CD4-positive, CD25-positive, alpha-beta regulatory T cell (primary cell): Measurements from ENCODE around the gene OR2F1. TPM values are rescaled to one million over a fixed set of nuclear protein-coding genes. Genes with fewer than 3 reads are reported as not detected.

ENCODE experiments used
- ATAC-seq, 2 donors: fragments of 150-1000 bp; cut with Tn5 transposase; one replicate each; pipeline ENCODE4 v1.10.0; 2021; ENCODE audit warnings: low read depth in 2 of 2, moderate number of reproducible peaks in 2 of 2, moderate library complexity in 1 of 2
- DNase-seq, 3 donors: peaks; one replicate each; pipeline versions ENCODE4 v3.0.0 to v3.0.0-alpha.2; 2012 to 2022; ENCODE audit warnings: mixed read lengths in 1 of 3
- H3K27ac ChIP-seq: one replicate; pipeline ENCODE4 v1.7.0; 2013; ENCODE audit warnings: mild to moderate bottlenecking, low read length; ENCODE audit not compliant: insufficient read depth, poor library complexity, severe bottlenecking
- H3K27me3 ChIP-seq: one replicate; pipeline ENCODE4 v1.7.0; 2013; ENCODE audit warnings: low read length; ENCODE audit not compliant: control insufficient read depth, insufficient read depth
- H3K36me3 ChIP-seq: one replicate; pipeline ENCODE4 v1.7.0; 2013; ENCODE audit warnings: mild to moderate bottlenecking, low read length, moderate library complexity; ENCODE audit not compliant: control insufficient read depth, insufficient read depth
- H3K4me1 ChIP-seq: 2 replicates; pipeline ENCODE4 v1.7.0; 2013; ENCODE audit warnings: mild to moderate bottlenecking, low read length; ENCODE audit not compliant: insufficient read depth, control insufficient read depth, poor library complexity, severe bottlenecking
- H3K4me3 ChIP-seq: one replicate; pipeline ENCODE4 v1.7.0; 2013; ENCODE audit warnings: low read depth, mild to moderate bottlenecking, low read length, moderate library complexity
- H3K9me3 ChIP-seq, 2 experiments: 1 replicate in 1 of 2; 2 replicates in 1 of 2; pipeline ENCODE4 v1.7.0; 2013; ENCODE audit warnings: low read length in 2 of 2, mild to moderate bottlenecking in 1 of 2, moderate library complexity in 1 of 2; ENCODE audit not compliant: control insufficient read depth in 2 of 2
- H3K27ac Mint-ChIP-seq, 3 donors: one replicate each; pipeline ENCODE4 v1.8.0; 2020 to 2022; ENCODE audit warnings: mild to moderate bottlenecking in 3 of 3, mixed read lengths in 3 of 3, moderate library complexity in 2 of 3
- H3K27me3 Mint-ChIP-seq: one replicate; pipeline ENCODE4 v1.8.0; 2022; ENCODE audit warnings: mild to moderate bottlenecking, mixed read lengths
- H3K36me3 Mint-ChIP-seq: one replicate; pipeline ENCODE4 v1.8.0; 2020; ENCODE audit warnings: mixed read lengths
- H3K4me1 Mint-ChIP-seq, 4 donors: one replicate each; pipeline ENCODE4 v1.8.0; 2020 to 2022; ENCODE audit warnings: mixed read lengths in 4 of 4, mild to moderate bottlenecking in 1 of 4
- H3K4me3 Mint-ChIP-seq, 4 donors: one replicate each; pipeline ENCODE4 v1.8.0; 2020 to 2022; ENCODE audit warnings: mild to moderate bottlenecking in 4 of 4, mixed read lengths in 4 of 4, moderate library complexity in 3 of 4
- H3K9me3 Mint-ChIP-seq, 7 donors: one replicate each; pipeline ENCODE4 v1.8.0; 2020 to 2022; ENCODE audit warnings: mixed read lengths in 7 of 7, mild to moderate bottlenecking in 3 of 7, moderate library complexity in 2 of 7
- polyA plus RNA-seq, 4 donors: library from polyadenylated mRNA; unstranded; fragments of 300-500 nt; fragmentation: Illumina TruSeq; gene quantifications; one replicate each; pipeline ENCODE4 v1.2.3, GENCODE V29; 2021
- total RNA-seq: library from RNA; stranded (reverse); gene quantifications from one replicate; pipeline ENCODE4 v1.2.3, GENCODE V29; 2022

The OR2F1 gene
- total and polyA plus RNA-seq, 5 donors from 2014 or later: not detected

DNA sequence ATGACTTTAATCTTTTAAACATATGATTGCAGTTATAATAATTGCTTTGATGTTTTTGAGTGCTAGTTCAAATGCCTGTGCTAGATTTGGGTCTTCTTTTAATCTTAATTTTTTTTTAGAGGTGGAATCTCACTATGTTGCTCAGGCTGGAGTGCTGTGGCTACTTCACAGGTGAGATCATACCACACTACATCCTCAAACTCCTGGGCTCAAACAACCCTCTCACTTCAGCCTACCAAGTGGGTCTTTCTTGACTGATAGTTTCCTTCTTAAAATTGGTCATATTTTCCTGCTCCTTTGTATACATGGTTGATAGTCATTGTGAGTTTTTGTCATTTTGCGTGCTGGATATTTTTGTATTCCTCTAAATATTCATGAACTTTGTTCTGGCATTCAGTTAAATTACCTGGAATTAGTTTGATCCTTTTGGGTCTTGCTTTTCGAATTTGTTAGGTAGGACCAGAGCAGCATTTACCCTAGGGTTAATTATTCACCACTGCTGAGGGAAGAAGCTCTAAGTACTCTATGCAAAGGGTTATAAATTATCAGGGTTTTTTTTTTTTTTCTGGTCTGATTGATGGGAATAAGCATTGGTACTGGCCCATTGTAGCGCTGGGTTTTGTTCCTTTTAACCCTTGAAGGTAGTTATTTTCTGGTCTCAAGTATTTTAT lies 40.6 kb upstream of the OR2F1 start:
- no peaks in the 10 kb centered on the region for H3K9me3 ChIP-seq
- H3K4me3 ChIP-seq: no peak overlapping the region
- peaks cover 9% of the 10 kb centered on the region for H3K27me3 ChIP-seq
- no peaks in the 10 kb centered on the region for H3K4me1 ChIP-seq
- Mint-ChIP-seq H3K4me3 (no peak overlapping the region), H3K4me1 (no peaks in the 10 kb centered on the region), H3K9me3 (no peaks in the 10 kb centered on the region), H3K27ac (no peak overlapping the region), H3K36me3 (no peaks in the 10 kb centered on the region), H3K27me3 (peaks cover 59% of the 10 kb centered on the region)
- H3K36me3 ChIP-seq: no peaks in the 10 kb centered on the region
- DNase-seq (no peak), ATAC-seq (no peak)
- no peak overlapping the region for H3K27ac ChIP-seq

DNA sequence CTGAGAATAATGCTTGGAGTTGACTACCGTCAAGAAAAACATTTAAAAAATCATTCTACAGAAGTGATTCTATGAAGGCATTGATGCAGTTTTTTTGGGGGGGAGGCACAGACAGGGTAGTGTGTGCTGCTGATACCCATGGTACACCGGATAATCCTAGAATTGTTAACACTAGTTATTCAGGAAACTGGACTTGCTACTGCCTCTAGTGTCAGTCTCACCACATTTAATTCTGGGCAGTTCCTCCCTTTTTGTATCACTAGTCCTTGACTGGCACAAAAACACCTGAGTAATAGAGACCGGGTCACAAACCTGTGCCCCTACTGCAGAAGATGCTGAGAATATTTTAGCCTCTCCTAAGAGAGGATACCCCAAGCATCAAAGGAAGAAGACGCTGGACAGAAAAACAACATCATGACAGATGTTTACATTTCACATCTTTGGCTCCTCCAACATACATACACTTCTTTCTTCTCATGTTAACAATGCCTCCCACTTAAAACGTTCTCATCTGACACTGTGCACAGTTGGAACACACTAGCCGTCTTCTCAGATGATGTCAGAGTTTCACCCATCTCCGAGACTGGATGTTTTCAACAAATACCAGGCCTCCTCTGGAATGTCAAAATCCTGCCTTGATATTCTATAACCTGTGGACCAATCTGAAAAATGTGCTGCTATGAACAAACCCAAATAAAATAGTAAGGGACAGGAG lies 39.5 kb upstream of the OR2F1 start:
- Mint-ChIP-seq H3K9me3 (peaks cover 0 to 1% (median 0%) of the 10 kb centered on the region in 7 donors), H3K4me1 (no peaks in the 10 kb centered on the region), H3K27ac (peak overlapping the region in 1 of 3 donors; percentile 1), H3K36me3 (no peaks in the 10 kb centered on the region), H3K27me3 (peaks cover 68% of the 10 kb centered on the region), H3K4me3 (no peak overlapping the region)
- Histone ChIP-seq H3K36me3 (no peaks in the 10 kb centered on the region), H3K4me1 (no peaks in the 10 kb centered on the region), H3K27me3 (peaks cover 10% of the 10 kb centered on the region), H3K9me3 (no peaks in the 10 kb centered on the region), H3K27ac (no peak overlapping the region), H3K4me3 (no peak overlapping the region)
- DNase-seq: no peak
- ATAC-seq: no peak

DNA sequence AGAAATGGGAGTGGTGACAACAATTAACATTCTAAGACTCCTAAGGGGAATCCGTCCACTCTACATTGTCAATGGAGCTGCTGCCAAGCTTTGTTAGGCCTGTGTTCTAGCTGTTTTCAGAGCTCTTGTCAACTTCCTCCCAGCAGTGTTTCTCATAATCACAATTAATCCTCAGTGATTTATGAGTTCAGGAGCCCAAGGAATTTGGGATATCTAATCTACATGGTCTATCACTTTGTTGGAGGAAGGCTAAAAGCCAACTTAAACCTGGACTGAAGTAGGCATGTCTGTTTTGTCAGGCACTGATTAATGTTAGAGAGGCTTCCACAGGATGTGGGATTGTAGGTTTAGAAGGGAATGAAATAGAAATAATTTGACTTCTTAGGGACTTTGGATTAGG lies 29.8 kb upstream of the OR2F1 start:
- H3K27me3 Mint-ChIP-seq: peaks cover 34% of the 10 kb centered on the region
- DNase-seq: no peak
- Histone ChIP-seq H3K27ac (no peak overlapping the region), H3K27me3 (peaks cover 22% of the 10 kb centered on the region), H3K4me3 (no peak overlapping the region), H3K4me1 (no peaks in the 10 kb centered on the region), H3K9me3 (no peaks in the 10 kb centered on the region), H3K36me3 (no peaks in the 10 kb centered on the region)
- no peaks in the 10 kb centered on the region for H3K36me3 Mint-ChIP-seq
- H3K9me3 Mint-ChIP-seq: peaks cover 0 to 2% (median 0%) of the 10 kb centered on the region in 7 donors
- H3K27ac Mint-ChIP-seq: no peak overlapping the region
- no peak overlapping the region for H3K4me3 Mint-ChIP-seq
- H3K4me1 Mint-ChIP-seq: peaks cover 0 to 5% (median 0%) of the 10 kb centered on the region in 4 donors
- ATAC-seq: no peak

DNA sequence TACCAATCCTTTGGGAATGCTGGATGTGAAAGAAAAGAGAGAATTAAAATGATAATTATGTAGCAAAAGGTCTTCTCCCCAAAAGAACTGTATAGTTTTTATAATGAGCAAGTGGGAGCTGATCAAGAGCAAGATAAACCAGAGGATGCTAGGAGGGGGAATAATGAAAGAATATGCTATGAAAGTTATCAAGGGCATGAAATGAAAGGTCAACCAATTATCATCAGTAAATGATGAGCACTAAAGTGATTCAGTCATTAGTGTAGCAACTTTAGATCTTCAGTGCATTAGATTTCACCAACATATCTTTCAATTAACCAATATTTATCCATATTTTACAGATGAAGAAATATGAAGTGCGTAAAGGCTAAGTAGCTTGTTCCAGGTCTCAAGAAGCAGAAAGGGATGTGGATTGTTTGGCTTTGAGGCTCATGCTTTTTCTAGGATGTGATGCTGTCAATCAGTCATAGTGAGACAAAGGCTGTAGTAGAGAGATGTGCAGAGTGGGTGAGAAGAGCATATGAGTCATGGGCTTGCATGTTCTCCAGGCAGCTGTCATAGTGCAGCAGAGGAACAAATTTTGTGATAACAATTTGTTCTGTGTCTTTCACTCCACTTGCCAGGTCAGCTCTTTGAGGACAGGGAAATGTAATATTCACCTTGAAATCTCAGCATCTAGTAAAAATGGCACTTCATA lies 25.3 kb upstream of the OR2F1 start:
- no peaks in the 10 kb centered on the region for H3K4me1 ChIP-seq
- no peak overlapping the region for H3K4me3 ChIP-seq
- Mint-ChIP-seq H3K27ac (peak overlapping the region in 1 of 3 donors; percentile 70), H3K4me1 (peaks cover 0 to 17% (median 11%) of the 10 kb centered on the region in 4 donors), H3K4me3 (no peak overlapping the region), H3K36me3 (no peaks in the 10 kb centered on the region), H3K27me3 (peaks cover 14% of the 10 kb centered on the region), H3K9me3 (peaks cover 0 to 5% (median 2%) of the 10 kb centered on the region in 7 donors)
- DNase-seq: peak in 1 of 3 donors; percentile 4
- ATAC-seq: peak; percentile 43 to 46
- H3K27me3 ChIP-seq: peaks cover 8% of the 10 kb centered on the region
- H3K36me3 ChIP-seq: no peaks in the 10 kb centered on the region
- H3K27ac ChIP-seq: no peak overlapping the region
- peaks cover 0 to 3% of the 10 kb centered on the region in 2 experiments for H3K9me3 ChIP-seq

DNA sequence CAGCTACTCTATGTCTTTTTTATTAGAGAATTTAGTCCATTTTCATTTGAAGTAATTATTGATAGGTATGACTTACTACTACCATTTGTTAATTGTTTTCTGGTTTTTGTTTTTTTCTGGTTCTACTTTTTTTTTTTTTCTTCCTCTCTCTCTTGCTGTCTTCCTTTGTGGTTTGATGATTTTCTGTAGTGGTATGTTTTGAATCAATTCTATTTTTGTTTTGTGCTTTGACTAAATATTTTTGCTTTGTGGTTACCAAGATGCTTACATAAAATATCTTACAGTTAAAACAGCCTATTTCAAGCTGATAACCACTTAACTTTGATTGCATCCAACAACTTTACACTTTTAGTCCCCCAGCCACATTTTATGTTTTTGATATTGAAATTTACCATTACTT lies 22.9 kb upstream of the OR2F1 start:
- ATAC-seq (no peak), DNase-seq (no peak)
- no peak overlapping the region for H3K27ac Mint-ChIP-seq
- no peak overlapping the region for H3K4me3 Mint-ChIP-seq
- H3K27me3 Mint-ChIP-seq: peaks cover 5% of the 10 kb centered on the region
- Histone ChIP-seq H3K4me3 (no peak overlapping the region), H3K27ac (no peak overlapping the region), H3K4me1 (no peaks in the 10 kb centered on the region), H3K9me3 (peaks cover 0 to 3% of the 10 kb centered on the region in 2 experiments), H3K36me3 (no peaks in the 10 kb centered on the region), H3K27me3 (no peaks in the 10 kb centered on the region)
- peaks cover 0 to 17% (median 11%) of the 10 kb centered on the region in 4 donors for H3K4me1 Mint-ChIP-seq
- peaks cover 0 to 5% (median 2%) of the 10 kb centered on the region in 7 donors for H3K9me3 Mint-ChIP-seq
- no peaks in the 10 kb centered on the region for H3K36me3 Mint-ChIP-seq

DNA sequence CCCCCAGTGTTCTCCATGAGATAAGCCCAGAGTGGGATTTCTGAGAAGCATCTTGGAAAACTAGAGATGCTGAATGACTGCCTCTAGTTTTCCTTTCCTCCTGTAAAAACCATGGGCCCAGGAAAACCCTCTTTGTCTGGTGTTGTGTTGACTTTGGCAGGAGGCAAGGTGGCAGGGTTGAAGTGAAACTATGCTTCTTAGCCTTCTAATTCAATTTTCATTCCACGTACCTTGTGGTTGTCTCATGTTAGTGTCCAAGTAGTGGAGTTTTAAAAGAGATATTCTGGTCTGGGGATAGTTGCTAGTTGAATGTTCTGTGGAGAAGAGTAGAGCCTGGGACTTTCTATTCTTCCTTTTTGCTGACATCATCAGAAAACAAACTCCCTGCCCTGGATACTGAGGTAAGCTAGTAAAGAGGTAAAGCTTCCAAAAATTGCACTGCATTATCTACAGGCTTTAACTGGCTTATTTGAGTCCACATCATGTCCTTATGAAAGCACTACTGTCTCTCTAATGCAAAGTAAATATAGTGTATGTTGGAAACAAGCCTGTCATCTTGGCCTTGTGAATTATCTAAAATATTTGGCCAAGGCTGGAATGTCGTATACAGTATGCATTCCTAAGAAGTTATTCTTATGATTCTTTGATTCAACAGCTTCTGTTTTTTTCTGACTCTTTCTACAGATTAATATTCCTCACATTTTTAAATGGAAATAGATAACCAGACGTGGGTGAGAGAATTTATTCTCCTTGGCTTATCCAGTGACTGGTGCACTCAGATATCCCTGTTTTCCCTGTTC lies 19.9 kb upstream of the OR2F1 start, which contains the start of gene OR2F2:
Gene OR2F2, plus strand, starts transcription at position 708 of the 800 bp plus-strand sequence. Its CDS starts 0 bp downstream, at position 708.
- peaks cover 0 to 14% (median 10%) of the 10 kb centered on the region in 4 donors for H3K4me1 Mint-ChIP-seq
- DNase-seq (no peak), ATAC-seq (no peak)
- no peaks in the 10 kb centered on the region for H3K27me3 ChIP-seq
- no peak within 1 kb of the TSS for H3K27ac ChIP-seq
- H3K27ac Mint-ChIP-seq: peak within 1 kb of the TSS in 1 of 3 donors; percentile 24
- H3K36me3 Mint-ChIP-seq: no peaks in the 10 kb centered on the region
- peaks cover 0 to 3% of the 10 kb centered on the region in 2 experiments for H3K9me3 ChIP-seq
- H3K4me1 ChIP-seq: no peaks in the 10 kb centered on the region
- H3K4me3 Mint-ChIP-seq: peak within 1 kb of the TSS in 1 of 4 donors; percentile 5
- H3K4me3 ChIP-seq: no peak within 1 kb of the TSS
- H3K9me3 Mint-ChIP-seq: peaks cover 0 to 5% (median 2%) of the 10 kb centered on the region in 7 donors
- H3K27me3 Mint-ChIP-seq: no peaks in the 10 kb centered on the region
- H3K36me3 ChIP-seq: no peaks in the 10 kb centered on the region
